NCI-H69 (cell line): ENCODE results near the gene SUCNR1.
"Not testable (repeated sequence)": the region's sequence is repeated elsewhere in the genome, so short reads cannot be mapped to it uniquely, and the experiment has no call there.

Experiments used
- DNase-seq: peaks from one replicate; lab custom pipeline; 2025; lab: John Stamatoyannopoulos, UW

The SUCNR1 gene

GRCh38 chr3:151873398-151873797 is at the start of gene SUCNR1:
Gene SUCNR1 (plus strand): TSS chr3:151873643. CDS start chr3:151879893, 6,250 bp downstream.
- DNase-seq = peak; percentile 12

- no peak for DNase-seq
Observed at GRCh38 chr3:151827816-151828215, 45.6 kb upstream of the SUCNR1 start.

GRCh38 chr3:151835751-151836525 is 37.5 kb upstream of the SUCNR1 start:
- peak; percentile 55 for DNase-seq

GRCh38 chr3:151837057-151837456 is 36.4 kb upstream of the SUCNR1 start:
- peak; percentile 86 for DNase-seq

- peak; percentile 74 for DNase-seq
Observed at GRCh38 chr3:151838574-151839312, 34.7 kb upstream of the SUCNR1 start.

- DNase-seq = peak; percentile 60
Observed at GRCh38 chr3:151839313-151839631, 34.2 kb upstream of the SUCNR1 start.

- no peak for DNase-seq
Observed at GRCh38 chr3:151841801-151842200, 31.6 kb upstream of the SUCNR1 start.

- DNase-seq = peak; percentile 94
Observed at GRCh38 chr3:151843275-151843674, 30.2 kb upstream of the SUCNR1 start.

- DNase-seq = no peak
Observed at GRCh38 chr3:151845306-151845905, 28.0 kb upstream of the SUCNR1 start.

GRCh38 chr3:151850065-151850464 is 23.4 kb upstream of the SUCNR1 start:
- DNase-seq = not testable (repeated sequence)

GRCh38 chr3:151852074-151852811 is 21.2 kb upstream of the SUCNR1 start:
- DNase-seq = no peak

GRCh38 chr3:151856118-151856517 is 17.3 kb upstream of the SUCNR1 start:
- peak; percentile 33 for DNase-seq

GRCh38 chr3:151856641-151857040 is 16.8 kb upstream of the SUCNR1 start:
- no peak for DNase-seq

GRCh38 chr3:151859233-151859673 is 14.2 kb upstream of the SUCNR1 start:
- DNase-seq = peak; percentile 5

- DNase-seq = peak; percentile 13
Observed at GRCh38 chr3:151859905-151860304, 13.5 kb upstream of the SUCNR1 start.

GRCh38 chr3:151863611-151864010 is 9.8 kb upstream of the SUCNR1 start:
- DNase-seq = no peak

- DNase-seq = peak; percentile 5
Observed at GRCh38 chr3:151864423-151865101, 8.9 kb upstream of the SUCNR1 start.

- peak; percentile 79 for DNase-seq
Observed at GRCh38 chr3:151866711-151867410, 6.6 kb upstream of the SUCNR1 start.

- DNase-seq = peak; percentile 62
Observed at GRCh38 chr3:151867666-151868065, 5.8 kb upstream of the SUCNR1 start.

GRCh38 chr3:151869181-151869580 is 4.3 kb upstream of the SUCNR1 start:
- peak; percentile 2 for DNase-seq
